K562 (cell line): ENCODE results near the gene ZFAND6. TPM values are rescaled to one million over a fixed set of nuclear protein-coding genes. Genes with fewer than 3 reads are reported as not detected.

Experiments
- ATAC-seq: fragments of 200-7000 bp; cut with Tn5 transposase; 3 replicates; pipeline ENCODE4 v1.9.1; 2020; ENCODE audit warnings: moderate library complexity
- BruUV-seq: library from RNA; stranded (reverse); fragments of 400-500 nt; replicated peaks from 2 replicates; lab custom pipeline; 2021; lab: Mats Ljungman, UMichigan
- CTCF ChIA-PET: fragments of 300-600 bp; formaldehyde crosslinking; extraction: SDS; loops from one replicate; lab custom pipeline; 2021; ENCODE audit warnings: low intra/inter-chr PET ratio; lab: Yijun Ruan, JAX
- POLR2A ChIA-PET: fragments of 300-600, 350-650 bp; sonication (Branson Sonifier 250); formaldehyde crosslinking; extraction: SDS; loops from one replicate; lab custom pipeline; 2021; ENCODE audit warnings: antibody characterized with exemption, inconsistent platforms; lab: Yijun Ruan, JAX
- DNase-seq, 4 experiments: peaks; one replicate each; pipeline versions ENCODE4 v3.0.0 to v3.0.0-alpha.2; 2011 to 2018; ENCODE audit warnings: low spot score in 3 of 4, mixed read lengths in 3 of 4; ENCODE audit errors: extremely low read depth in 1 of 4
- FAIRE-seq: peaks from 2 replicates; lab custom pipeline; 2011; peaks lifted over from hg19 to GRCh38; lab: Jason Lieb, UNC
- H2AFZ ChIP-seq: 2 replicates; pipeline ENCODE4 v1.6.0; 2011; ENCODE audit warnings: low read depth, low read length, control low read depth, inconsistent platforms
- H3K27ac ChIP-seq: fragments of 200-600 bp; 3 replicates; pipeline ENCODE4 v1.8.0; 2011; ENCODE audit warnings: low read depth, mild to moderate bottlenecking, control low read depth, inconsistent platforms, low read length, moderate library complexity, mixed read lengths; ENCODE audit errors: extremely low read depth
- H3K27me3 ChIP-seq, 2 experiments: fragments of 300-600 bp in 1 of 2; 2 replicates in 1 of 2; 3 replicates in 1 of 2; pipeline versions ENCODE4 v1.6.0 to v1.8.0; 2011; ENCODE audit warnings: inconsistent platforms in 2 of 2, low read length in 2 of 2, mild to moderate bottlenecking in 1 of 2, mixed read lengths in 1 of 2, moderate library complexity in 1 of 2; ENCODE audit not compliant: control insufficient read depth in 2 of 2, insufficient read depth in 2 of 2
- H3K36me3 ChIP-seq: fragments of 300-600 bp; 3 replicates; pipeline ENCODE4 v1.8.0; 2011; ENCODE audit warnings: mild to moderate bottlenecking, low read length, inconsistent platforms; ENCODE audit not compliant: control insufficient read depth, insufficient read depth
- H3K4me1 ChIP-seq, 2 experiments: fragments of 200-600 bp in 1 of 2; replicated peaks in 1 of 2; 2 replicates in 1 of 2; 3 replicates in 1 of 2; pipeline versions ENCODE4 v1.5.1 to v1.8.0; 2011; ENCODE audit warnings: inconsistent platforms in 2 of 2, low read length in 2 of 2, mild to moderate bottlenecking in 1 of 2, mixed read lengths in 1 of 2, moderate library complexity in 1 of 2; ENCODE audit not compliant: control insufficient read depth in 2 of 2, insufficient read depth in 2 of 2
- H3K4me2 ChIP-seq: 2 replicates; pipeline ENCODE4 v1.6.1; 2011; ENCODE audit warnings: low read length, control low read depth, inconsistent platforms, mixed read lengths; ENCODE audit not compliant: insufficient read depth
- H3K4me3 ChIP-seq: fragments of 200-600 bp; sonication (generic), shearing (Covaris generic); 2 replicates; pipeline ENCODE4 v1.5.1; 2016; ENCODE audit warnings: control low read depth, inconsistent platforms
- H3K79me2 ChIP-seq: fragments of 200-600 bp; 3 replicates; pipeline ENCODE4 v1.8.0; 2011; ENCODE audit warnings: low read length, inconsistent platforms; ENCODE audit not compliant: control insufficient read depth, insufficient read depth
- H3K9ac ChIP-seq, 2 experiments: 2 replicates each; pipeline versions ENCODE4 v1.6.0 to v1.6.1; 2011; ENCODE audit warnings: low read depth in 2 of 2, low read length in 2 of 2, control low read depth in 1 of 2, inconsistent platforms in 1 of 2, mild to moderate bottlenecking in 1 of 2, mixed read lengths in 1 of 2; ENCODE audit not compliant: insufficient read depth in 1 of 2
- H3K9me1 ChIP-seq: one replicate; pipeline ENCODE4 v1.6.0; 2011; ENCODE audit warnings: inconsistent platforms, mild to moderate bottlenecking, low read length, moderate library complexity; ENCODE audit not compliant: control insufficient read depth, insufficient read depth
- H3K9me3 ChIP-seq: replicated peaks from 2 replicates; pipeline ENCODE4 v1.5.1; 2011; ENCODE audit warnings: low read depth, low read length, inconsistent platforms; ENCODE audit not compliant: control insufficient read depth, insufficient read depth
- H4K20me1 ChIP-seq: replicated peaks from 2 replicates; pipeline ENCODE4 v1.6.1; 2011; ENCODE audit warnings: low read length, inconsistent platforms, mixed read lengths; ENCODE audit not compliant: control insufficient read depth, insufficient read depth
- ESRRB ChIP-seq: fragments of 250-450 bp; sonication (Bioruptor Pico); IDR thresholded peaks from 2 replicates; pipeline ENCODE4 v1.5.0; 2020; ENCODE audit warnings: mild to moderate bottlenecking, moderate library complexity, borderline replicate concordance
- GABPB2 ChIP-seq: fragments of 250-450 bp; sonication (Bioruptor Pico); conservative IDR thresholded peaks from 2 replicates; pipeline ENCODE4 v1.5.1; 2021; ENCODE audit warnings: mild to moderate bottlenecking
- HDAC1 ChIP-seq, 2 experiments: fragments of 450-650 bp; IDR thresholded peaks; 2 replicates each; pipeline ENCODE4 v1.6.1; 2016 to 2017; ENCODE audit warnings: inconsistent platforms in 1 of 2, mild to moderate bottlenecking in 1 of 2, moderate library complexity in 1 of 2
- OTX1 ChIP-seq: fragments of 450-650 bp; formaldehyde crosslinking; IDR thresholded peaks from 2 replicates; pipeline ENCODE4 v1.4.0; 2022; ENCODE audit warnings: mild to moderate bottlenecking
- WHSC1 ChIP-seq: IDR thresholded peaks from one replicate; pipeline ENCODE4 v1.6.1; 2012; ENCODE audit warnings: low read length, control low read depth, inconsistent platforms
- ZNF224 ChIP-seq: sonication (generic); formaldehyde crosslinking; IDR thresholded peaks from 2 replicates; pipeline ENCODE4 v1.8.0; 2022; ENCODE audit warnings: mild to moderate bottlenecking, missing genetic modification reagents
- WGBS: fragments of 100-300 bp; shearing (Covaris generic); methylation state at CpG from one replicate; pipeline ENCODE4 v1.1.6; 2016; ENCODE audit warnings: low coverage, mixed read lengths; ENCODE audit not compliant: insufficient coverage; ENCODE audit errors: missing lambda C conversion rate; 5-methylcytosine and 5-hydroxymethylcytosine counted together
- in situ Hi-C: fragments of 300-500 bp; cut with MboI; formaldehyde crosslinking; loops from 4 replicates; pipeline ENCODE4 v1.15.0; 2018; ENCODE audit warnings: inconsistent platforms, mixed read lengths
- intact Hi-C: fragments of 100-400 bp; cut with micrococcal nuclease; formaldehyde crosslinking; loops from 2 replicates; pipeline ENCODE4 v1.14.2; 2022
- polyA plus RNA-seq, 8 experiments: library from polyadenylated mRNA; depleted of rRNA in 4 of 8; stranded (reverse) in 5 of 8; unstranded in 3 of 8; fragments of >200 nt; fragmentation: Nextera tagmentation in 2 of 8; fragmentation: Illumina TruSeq in 1 of 8; extraction: Ambion mirVana in 2 of 8; extraction: Trizol in 1 of 8; gene quantifications; 2 replicates each; pipeline versions ENCODE4 v1.2.1 to v1.2.3, GENCODE V29; 2011 to 2014; ENCODE audit warnings: inconsistent platforms in 1 of 8, missing spikeins in 1 of 8
- total RNA-seq, 7 experiments: library from RNA; depleted of rRNA in 6 of 7; stranded (reverse); fragments of >200 nt in 6 of 7; fragmentation: Illumina TruSeq in 2 of 7; extraction: Trizol in 2 of 7; gene quantifications; 2 replicates each; pipeline versions ENCODE4 v1.2.1 to v1.2.3, GENCODE V29; 2011 to 2021; ENCODE audit warnings: low replicate concordance in 1 of 7
- TF ChIP-seq, protein P1 (sequence below): fragments of 450-650 bp; IDR thresholded peaks from 2 replicates; pipeline ENCODE4 v1.6.1; 2016; ENCODE audit warnings: mild to moderate bottlenecking, moderate library complexity
- TF ChIP-seq, protein P2 (sequence below): sonication (generic); formaldehyde crosslinking; IDR thresholded peaks from 2 replicates; pipeline ENCODE4 v1.8.0; 2022; ENCODE audit warnings: mild to moderate bottlenecking, missing genetic modification reagents

The ZFAND6 gene
- total and polyA plus RNA-seq, 9 of the 15 experiments (the other 6 are each of a cell fraction or from before 2014, with no cell fraction given): 53.9 to 206 (median 88.9) TPM

DNA sequence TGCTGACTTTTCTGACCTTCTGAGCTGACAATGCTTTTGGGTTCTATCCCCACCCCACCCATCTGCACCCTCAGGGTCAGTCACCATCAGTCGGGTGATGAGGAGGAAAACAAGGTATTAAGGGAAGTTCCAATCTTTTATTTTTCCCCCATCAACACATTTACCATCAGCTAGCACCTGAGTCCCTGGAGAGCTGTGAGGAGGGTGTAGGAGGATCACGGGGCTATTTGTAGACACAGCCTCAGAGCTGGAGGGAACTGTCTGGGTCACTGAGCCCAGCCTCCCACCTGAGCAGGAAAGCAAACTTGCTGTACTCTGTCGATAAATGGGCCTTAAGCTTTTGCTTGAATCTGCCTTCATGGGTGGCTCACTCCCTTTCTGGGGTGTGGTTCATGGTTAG lies 24.8 kb upstream of the ZFAND6 start:
- Histone ChIP-seq H3K4me2 (no peak overlapping the region), H3K9me1 (no peaks in the 10 kb centered on the region), H3K9me3 (no peaks in the 10 kb centered on the region), H3K4me1 (peaks cover 10% of the 10 kb centered on the region in 2 experiments; a peak in 3 of 5 replicates), H3K27me3 (no peaks in the 10 kb centered on the region; a peak in 1 of 5 replicates), H2AFZ (no peak overlapping the region), H4K20me1 (no peaks in the 10 kb centered on the region), H3K79me2 (no peaks in the 10 kb centered on the region), H3K9ac (no peak overlapping the region), H3K4me3 (no peak overlapping the region), H3K36me3 (no peaks in the 10 kb centered on the region), H3K27ac (no peak overlapping the region)
- FAIRE-seq (no peak), DNase-seq (no peak), ATAC-seq (no peak)
- 14% methylated on average over 3 of the region's 3 CpGs for WGBS
- ChIA-PET POLR2A (interaction anchor here (0.6 kb wide), 1 partner anchor 25 kb away, joined by 3 read pairs; no protein-coding TSS in a partner anchor), CTCF (no interaction called here)
- intact Hi-C loops: no loop called here
- in situ Hi-C loops: no loop called here
- no TSS peak for BruUV-seq
- TF ChIP-seq, protein P1, sequence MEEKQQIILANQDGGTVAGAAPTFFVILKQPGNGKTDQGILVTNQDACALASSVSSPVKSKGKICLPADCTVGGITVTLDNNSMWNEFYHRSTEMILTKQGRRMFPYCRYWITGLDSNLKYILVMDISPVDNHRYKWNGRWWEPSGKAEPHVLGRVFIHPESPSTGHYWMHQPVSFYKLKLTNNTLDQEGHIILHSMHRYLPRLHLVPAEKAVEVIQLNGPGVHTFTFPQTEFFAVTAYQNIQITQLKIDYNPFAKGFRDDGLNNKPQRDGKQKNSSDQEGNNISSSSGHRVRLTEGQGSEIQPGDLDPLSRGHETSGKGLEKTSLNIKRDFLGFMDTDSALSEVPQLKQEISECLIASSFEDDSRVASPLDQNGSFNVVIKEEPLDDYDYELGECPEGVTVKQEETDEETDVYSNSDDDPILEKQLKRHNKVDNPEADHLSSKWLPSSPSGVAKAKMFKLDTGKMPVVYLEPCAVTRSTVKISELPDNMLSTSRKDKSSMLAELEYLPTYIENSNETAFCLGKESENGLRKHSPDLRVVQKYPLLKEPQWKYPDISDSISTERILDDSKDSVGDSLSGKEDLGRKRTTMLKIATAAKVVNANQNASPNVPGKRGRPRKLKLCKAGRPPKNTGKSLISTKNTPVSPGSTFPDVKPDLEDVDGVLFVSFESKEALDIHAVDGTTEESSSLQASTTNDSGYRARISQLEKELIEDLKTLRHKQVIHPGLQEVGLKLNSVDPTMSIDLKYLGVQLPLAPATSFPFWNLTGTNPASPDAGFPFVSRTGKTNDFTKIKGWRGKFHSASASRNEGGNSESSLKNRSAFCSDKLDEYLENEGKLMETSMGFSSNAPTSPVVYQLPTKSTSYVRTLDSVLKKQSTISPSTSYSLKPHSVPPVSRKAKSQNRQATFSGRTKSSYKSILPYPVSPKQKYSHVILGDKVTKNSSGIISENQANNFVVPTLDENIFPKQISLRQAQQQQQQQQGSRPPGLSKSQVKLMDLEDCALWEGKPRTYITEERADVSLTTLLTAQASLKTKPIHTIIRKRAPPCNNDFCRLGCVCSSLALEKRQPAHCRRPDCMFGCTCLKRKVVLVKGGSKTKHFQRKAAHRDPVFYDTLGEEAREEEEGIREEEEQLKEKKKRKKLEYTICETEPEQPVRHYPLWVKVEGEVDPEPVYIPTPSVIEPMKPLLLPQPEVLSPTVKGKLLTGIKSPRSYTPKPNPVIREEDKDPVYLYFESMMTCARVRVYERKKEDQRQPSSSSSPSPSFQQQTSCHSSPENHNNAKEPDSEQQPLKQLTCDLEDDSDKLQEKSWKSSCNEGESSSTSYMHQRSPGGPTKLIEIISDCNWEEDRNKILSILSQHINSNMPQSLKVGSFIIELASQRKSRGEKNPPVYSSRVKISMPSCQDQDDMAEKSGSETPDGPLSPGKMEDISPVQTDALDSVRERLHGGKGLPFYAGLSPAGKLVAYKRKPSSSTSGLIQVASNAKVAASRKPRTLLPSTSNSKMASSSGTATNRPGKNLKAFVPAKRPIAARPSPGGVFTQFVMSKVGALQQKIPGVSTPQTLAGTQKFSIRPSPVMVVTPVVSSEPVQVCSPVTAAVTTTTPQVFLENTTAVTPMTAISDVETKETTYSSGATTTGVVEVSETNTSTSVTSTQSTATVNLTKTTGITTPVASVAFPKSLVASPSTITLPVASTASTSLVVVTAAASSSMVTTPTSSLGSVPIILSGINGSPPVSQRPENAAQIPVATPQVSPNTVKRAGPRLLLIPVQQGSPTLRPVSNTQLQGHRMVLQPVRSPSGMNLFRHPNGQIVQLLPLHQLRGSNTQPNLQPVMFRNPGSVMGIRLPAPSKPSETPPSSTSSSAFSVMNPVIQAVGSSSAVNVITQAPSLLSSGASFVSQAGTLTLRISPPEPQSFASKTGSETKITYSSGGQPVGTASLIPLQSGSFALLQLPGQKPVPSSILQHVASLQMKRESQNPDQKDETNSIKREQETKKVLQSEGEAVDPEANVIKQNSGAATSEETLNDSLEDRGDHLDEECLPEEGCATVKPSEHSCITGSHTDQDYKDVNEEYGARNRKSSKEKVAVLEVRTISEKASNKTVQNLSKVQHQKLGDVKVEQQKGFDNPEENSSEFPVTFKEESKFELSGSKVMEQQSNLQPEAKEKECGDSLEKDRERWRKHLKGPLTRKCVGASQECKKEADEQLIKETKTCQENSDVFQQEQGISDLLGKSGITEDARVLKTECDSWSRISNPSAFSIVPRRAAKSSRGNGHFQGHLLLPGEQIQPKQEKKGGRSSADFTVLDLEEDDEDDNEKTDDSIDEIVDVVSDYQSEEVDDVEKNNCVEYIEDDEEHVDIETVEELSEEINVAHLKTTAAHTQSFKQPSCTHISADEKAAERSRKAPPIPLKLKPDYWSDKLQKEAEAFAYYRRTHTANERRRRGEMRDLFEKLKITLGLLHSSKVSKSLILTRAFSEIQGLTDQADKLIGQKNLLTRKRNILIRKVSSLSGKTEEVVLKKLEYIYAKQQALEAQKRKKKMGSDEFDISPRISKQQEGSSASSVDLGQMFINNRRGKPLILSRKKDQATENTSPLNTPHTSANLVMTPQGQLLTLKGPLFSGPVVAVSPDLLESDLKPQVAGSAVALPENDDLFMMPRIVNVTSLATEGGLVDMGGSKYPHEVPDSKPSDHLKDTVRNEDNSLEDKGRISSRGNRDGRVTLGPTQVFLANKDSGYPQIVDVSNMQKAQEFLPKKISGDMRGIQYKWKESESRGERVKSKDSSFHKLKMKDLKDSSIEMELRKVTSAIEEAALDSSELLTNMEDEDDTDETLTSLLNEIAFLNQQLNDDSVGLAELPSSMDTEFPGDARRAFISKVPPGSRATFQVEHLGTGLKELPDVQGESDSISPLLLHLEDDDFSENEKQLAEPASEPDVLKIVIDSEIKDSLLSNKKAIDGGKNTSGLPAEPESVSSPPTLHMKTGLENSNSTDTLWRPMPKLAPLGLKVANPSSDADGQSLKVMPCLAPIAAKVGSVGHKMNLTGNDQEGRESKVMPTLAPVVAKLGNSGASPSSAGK: no peak
- TF ChIP-seq WHSC1 (no peak), ZNF224 (CRISPR knock-in tag) (no peak), ESRRB (no peak), OTX1 (no peak), HDAC1 (IDR thresholded peaks at IDR 0.05) (no peak), GABPB2 (no peak)
- TF ChIP-seq, protein P2, sequence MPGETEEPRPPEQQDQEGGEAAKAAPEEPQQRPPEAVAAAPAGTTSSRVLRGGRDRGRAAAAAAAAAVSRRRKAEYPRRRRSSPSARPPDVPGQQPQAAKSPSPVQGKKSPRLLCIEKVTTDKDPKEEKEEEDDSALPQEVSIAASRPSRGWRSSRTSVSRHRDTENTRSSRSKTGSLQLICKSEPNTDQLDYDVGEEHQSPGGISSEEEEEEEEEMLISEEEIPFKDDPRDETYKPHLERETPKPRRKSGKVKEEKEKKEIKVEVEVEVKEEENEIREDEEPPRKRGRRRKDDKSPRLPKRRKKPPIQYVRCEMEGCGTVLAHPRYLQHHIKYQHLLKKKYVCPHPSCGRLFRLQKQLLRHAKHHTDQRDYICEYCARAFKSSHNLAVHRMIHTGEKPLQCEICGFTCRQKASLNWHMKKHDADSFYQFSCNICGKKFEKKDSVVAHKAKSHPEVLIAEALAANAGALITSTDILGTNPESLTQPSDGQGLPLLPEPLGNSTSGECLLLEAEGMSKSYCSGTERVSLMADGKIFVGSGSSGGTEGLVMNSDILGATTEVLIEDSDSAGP (CRISPR knock-in tag): no peak
